Measurements from ENCODE around the gene RAD51AP1.
"Not testable (repeated sequence)": the region's sequence is repeated elsewhere in the genome, so short reads cannot be mapped to it uniquely, and the experiment has no call there.

RAD51AP1 gene

GRCh38 chr12:4505376-4505986 lies 33.2 kb upstream of the RAD51AP1 start:
- H3K36me3 ChIP-seq = peaks cover 17% of the 10 kb centered on the region
- TF ChIP-seq CTCF (IDR thresholded peaks at IDR 0.05; ENCODE audit: low read depth, low read length) = no peak

GRCh38 chr12:4506430-4506829 lies 32.3 kb upstream of the RAD51AP1 start:
- Histone ChIP-seq H3K36me3 (peaks cover 14% of the 10 kb centered on the region), H3K4me3 (ENCODE audit: low read depth, low read length) (no peak overlapping the region), H3K4me1 (no peaks in the 10 kb centered on the region), H3K9me3 (no peaks in the 10 kb centered on the region), H3K27me3 (no peaks in the 10 kb centered on the region)
- DNase-seq = no peak
- no peak for TF ChIP-seq CTCF (IDR thresholded peaks at IDR 0.05; ENCODE audit: low read depth, low read length)

More at GRCh38 chr12:4505376-4505986, 33.2 kb upstream of the RAD51AP1 start:
- Histone ChIP-seq H3K4me3 (ENCODE audit: low read depth, low read length) (no peak overlapping the region), H3K4me1 (no peaks in the 10 kb centered on the region), H3K9me3 (no peaks in the 10 kb centered on the region), H3K27me3 (no peaks in the 10 kb centered on the region)
- DNase-seq = no peak

- no peaks in the 10 kb centered on the region for H3K9me3 ChIP-seq
- no peak for TF ChIP-seq CTCF (IDR thresholded peaks at IDR 0.05; ENCODE audit: low read depth, low read length)
- no peak for DNase-seq
These were observed 31.8 kb upstream of the RAD51AP1 start for GRCh38 chr12:4506870-4507269.

GRCh38 chr12:4508503-4508902 lies 30.2 kb upstream of the RAD51AP1 start:
- H3K36me3 ChIP-seq = peaks cover 14% of the 10 kb centered on the region
- not testable (repeated sequence) for DNase-seq; H3K4me3 ChIP-seq (ENCODE audit: low read depth, low read length); H3K27me3 ChIP-seq; H3K9me3 ChIP-seq; H3K4me1 ChIP-seq

More at GRCh38 chr12:4506870-4507269, 31.8 kb upstream of the RAD51AP1 start:
- no peak overlapping the region for H3K4me3 ChIP-seq (ENCODE audit: low read depth, low read length)
- peaks cover 14% of the 10 kb centered on the region for H3K36me3 ChIP-seq
- H3K4me1 ChIP-seq = no peaks in the 10 kb centered on the region
- no peaks in the 10 kb centered on the region for H3K27me3 ChIP-seq

GRCh38 chr12:4509269-4509668 lies 29.4 kb upstream of the RAD51AP1 start:
- H3K36me3 ChIP-seq; H3K27me3 ChIP-seq; DNase-seq; H3K4me3 ChIP-seq (ENCODE audit: low read depth, low read length); H3K4me1 ChIP-seq; H3K9me3 ChIP-seq: not testable (repeated sequence)

GRCh38 chr12:4518106-4518728 lies 20.5 kb upstream of the RAD51AP1 start:
- Histone ChIP-seq H3K4me3 (ENCODE audit: low read depth, low read length) (no peak overlapping the region), H3K27me3 (no peaks in the 10 kb centered on the region), H3K9me3 (no peaks in the 10 kb centered on the region), H3K36me3 (peaks cover 6% of the 10 kb centered on the region), H3K4me1 (no peaks in the 10 kb centered on the region)
- TF ChIP-seq CTCF (IDR thresholded peaks at IDR 0.05; ENCODE audit: low read depth, low read length) = no peak
- no peak for DNase-seq

GRCh38 chr12:4523443-4523842 lies 15.2 kb upstream of the RAD51AP1 start:
- H3K27me3 ChIP-seq; H3K4me1 ChIP-seq; H3K9me3 ChIP-seq; DNase-seq; H3K4me3 ChIP-seq (ENCODE audit: low read depth, low read length): not testable (repeated sequence)
- H3K36me3 ChIP-seq = peaks cover 13% of the 10 kb centered on the region
